ENCODE measurements around the gene PLIN3. TPM values are rescaled to one million over a fixed set of nuclear protein-coding genes. Genes with fewer than 3 reads are reported as not detected.

The PLIN3 gene
- total and polyA plus RNA-seq, 9 of the 15 experiments (the other 6 are each of a cell fraction or from before 2014, with no cell fraction given), result 7.5 to 75.6 (median 43.1) TPM

DNA sequence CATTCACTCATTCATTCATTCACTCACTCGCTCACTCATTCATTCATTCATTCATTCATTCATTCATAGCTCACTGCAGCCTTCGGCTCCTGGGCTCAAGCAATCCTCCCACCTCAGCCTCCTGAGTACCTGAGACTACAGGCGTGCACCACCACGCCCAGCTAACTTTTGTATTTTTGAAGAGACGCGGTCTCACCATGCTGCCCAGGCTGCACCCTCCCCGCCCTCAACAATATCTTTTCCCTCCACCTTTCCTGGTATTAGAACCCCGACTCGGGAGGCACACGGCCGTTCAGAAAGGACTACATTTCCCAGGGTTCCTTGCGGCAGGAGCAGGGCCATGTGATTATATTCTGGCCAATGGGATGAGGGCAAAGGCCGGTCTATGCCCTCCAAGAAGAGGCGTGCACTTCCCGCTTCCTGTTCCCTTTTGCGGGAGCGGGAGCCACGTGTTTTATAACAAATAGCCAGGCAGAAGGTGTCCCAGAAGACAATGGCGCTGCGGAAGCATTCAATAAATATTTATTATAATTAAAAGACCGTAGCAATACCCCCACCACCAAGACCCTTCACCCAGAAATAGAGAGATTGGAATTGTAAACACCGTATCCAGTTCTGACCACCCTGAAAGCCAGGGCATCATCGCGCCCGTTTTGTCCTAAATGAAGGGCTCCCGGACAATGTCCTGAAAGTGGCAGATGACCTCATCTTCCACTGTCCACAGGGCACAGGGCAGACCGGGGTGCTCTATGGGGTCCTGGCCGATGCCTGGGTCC, 51.9 kb downstream of the PLIN3 start (continued):
- TF ChIP-seq ZNF398 (CRISPR knock-in tag; IDR thresholded peaks at IDR 0.05) (no peak), ELF1 (tag; IDR thresholded peaks at IDR 0.05) (peak; percentile 96), ZNF57 (CRISPR knock-in tag; IDR thresholded peaks at IDR 0.05) (no peak), PREB (CRISPR knock-in tag; IDR thresholded peaks at IDR 0.05) (no peak), MXI1 (IDR thresholded peaks at IDR 0.05; ENCODE audit: low read depth, low read length) (peak; percentile 92), HMG20B (CRISPR knock-in tag; IDR thresholded peaks at IDR 0.05) (no peak), ATF7 (IDR thresholded peaks at IDR 0.05) (peak; percentile 64), CHD4 (IDR thresholded peaks at IDR 0.05; ENCODE audit: insufficient read depth, insufficient replicate concordance, low read depth, low read length, poor library complexity, severe bottlenecking) (no peak), POLR2A (conservative IDR thresholded peaks at IDR 0.05) (peak; percentile 62), ZNF696 (CRISPR knock-in tag; conservative IDR thresholded peaks at IDR 0.05) (no peak), KLF10 (CRISPR knock-in tag; IDR thresholded peaks at IDR 0.05) (no peak), FOXK1 (CRISPR knock-in tag; IDR thresholded peaks at IDR 0.05; ENCODE audit: borderline replicate concordance) (0 out of 2 replicates have a peak, but pooled peaks have one; percentile 38), ZNF175 (CRISPR knock-in tag; IDR thresholded peaks at IDR 0.05; ENCODE audit: low read depth) (no peak), ZNF174 (CRISPR knock-in tag; IDR thresholded peaks at IDR 0.05) (no peak)
- TF ChIP-seq, protein P1, sequence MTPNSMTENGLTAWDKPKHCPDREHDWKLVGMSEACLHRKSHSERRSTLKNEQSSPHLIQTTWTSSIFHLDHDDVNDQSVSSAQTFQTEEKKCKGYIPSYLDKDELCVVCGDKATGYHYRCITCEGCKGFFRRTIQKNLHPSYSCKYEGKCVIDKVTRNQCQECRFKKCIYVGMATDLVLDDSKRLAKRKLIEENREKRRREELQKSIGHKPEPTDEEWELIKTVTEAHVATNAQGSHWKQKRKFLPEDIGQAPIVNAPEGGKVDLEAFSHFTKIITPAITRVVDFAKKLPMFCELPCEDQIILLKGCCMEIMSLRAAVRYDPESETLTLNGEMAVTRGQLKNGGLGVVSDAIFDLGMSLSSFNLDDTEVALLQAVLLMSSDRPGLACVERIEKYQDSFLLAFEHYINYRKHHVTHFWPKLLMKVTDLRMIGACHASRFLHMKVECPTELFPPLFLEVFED (CRISPR knock-in tag; conservative IDR thresholded peaks at IDR 0.05), result no peak
- TF ChIP-seq, protein P2, sequence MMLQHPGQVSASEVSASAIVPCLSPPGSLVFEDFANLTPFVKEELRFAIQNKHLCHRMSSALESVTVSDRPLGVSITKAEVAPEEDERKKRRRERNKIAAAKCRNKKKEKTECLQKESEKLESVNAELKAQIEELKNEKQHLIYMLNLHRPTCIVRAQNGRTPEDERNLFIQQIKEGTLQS (IDR thresholded peaks at IDR 0.05), result 0 out of 2 replicates have a peak, but pooled peaks have one; percentile 13
- TF ChIP-seq, protein P2 (CRISPR knock-in tag; conservative IDR thresholded peaks at IDR 0.05), result no peak
- TF ChIP-seq, protein P3, sequence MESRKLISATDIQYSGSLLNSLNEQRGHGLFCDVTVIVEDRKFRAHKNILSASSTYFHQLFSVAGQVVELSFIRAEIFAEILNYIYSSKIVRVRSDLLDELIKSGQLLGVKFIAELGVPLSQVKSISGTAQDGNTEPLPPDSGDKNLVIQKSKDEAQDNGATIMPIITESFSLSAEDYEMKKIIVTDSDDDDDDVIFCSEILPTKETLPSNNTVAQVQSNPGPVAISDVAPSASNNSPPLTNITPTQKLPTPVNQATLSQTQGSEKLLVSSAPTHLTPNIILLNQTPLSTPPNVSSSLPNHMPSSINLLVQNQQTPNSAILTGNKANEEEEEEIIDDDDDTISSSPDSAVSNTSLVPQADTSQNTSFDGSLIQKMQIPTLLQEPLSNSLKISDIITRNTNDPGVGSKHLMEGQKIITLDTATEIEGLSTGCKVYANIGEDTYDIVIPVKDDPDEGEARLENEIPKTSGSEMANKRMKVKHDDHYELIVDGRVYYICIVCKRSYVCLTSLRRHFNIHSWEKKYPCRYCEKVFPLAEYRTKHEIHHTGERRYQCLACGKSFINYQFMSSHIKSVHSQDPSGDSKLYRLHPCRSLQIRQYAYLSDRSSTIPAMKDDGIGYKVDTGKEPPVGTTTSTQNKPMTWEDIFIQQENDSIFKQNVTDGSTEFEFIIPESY (CRISPR knock-in tag; IDR thresholded peaks at IDR 0.05), result peak; percentile 85
- TF ChIP-seq, protein P4, sequence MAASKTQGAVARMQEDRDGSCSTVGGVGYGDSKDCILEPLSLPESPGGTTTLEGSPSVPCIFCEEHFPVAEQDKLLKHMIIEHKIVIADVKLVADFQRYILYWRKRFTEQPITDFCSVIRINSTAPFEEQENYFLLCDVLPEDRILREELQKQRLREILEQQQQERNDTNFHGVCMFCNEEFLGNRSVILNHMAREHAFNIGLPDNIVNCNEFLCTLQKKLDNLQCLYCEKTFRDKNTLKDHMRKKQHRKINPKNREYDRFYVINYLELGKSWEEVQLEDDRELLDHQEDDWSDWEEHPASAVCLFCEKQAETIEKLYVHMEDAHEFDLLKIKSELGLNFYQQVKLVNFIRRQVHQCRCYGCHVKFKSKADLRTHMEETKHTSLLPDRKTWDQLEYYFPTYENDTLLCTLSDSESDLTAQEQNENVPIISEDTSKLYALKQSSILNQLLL (CRISPR knock-in tag; IDR thresholded peaks at IDR 0.05; ENCODE audit: borderline replicate concordance), result no peak

Data from K562 (cell line).